Measurements from ENCODE around the gene LRMDA. TPM values are rescaled to one million over a fixed set of nuclear protein-coding genes. Genes with fewer than 3 reads are reported as not detected.

The LRMDA gene
- total RNA-seq, 1 experiment from 2014 or later, result 4.8 TPM

GRCh38 chr10:75623310-75624093 lies 192.1 kb downstream of the LRMDA start:
- no peak for TF ChIP-seq SRF (IDR thresholded peaks at IDR 0.05; ENCODE audit: low read depth)
- TF ChIP-seq ATF3 (IDR thresholded peaks at IDR 0.05), result no peak
- no peak for TF ChIP-seq CTCF (IDR thresholded peaks at IDR 0.05 in 2 of 3, conservative IDR thresholded peaks at IDR 0.05 in 1 of 3; ENCODE audit: borderline replicate concordance in 1 of 3, insufficient read depth in 1 of 3, low read depth in 2 of 3, low read length in 2 of 3)
- TF ChIP-seq SIN3A (IDR thresholded peaks at IDR 0.05; ENCODE audit: low read depth), result no peak
- no peak for TF ChIP-seq MAX (IDR thresholded peaks at IDR 0.05)
- no peak for TF ChIP-seq CEBPB (IDR thresholded peaks at IDR 0.05; ENCODE audit: low read depth)
- no peak for TF ChIP-seq REST (IDR thresholded peaks at IDR 0.05; ENCODE audit: low read depth)
- no peak for TF ChIP-seq RAD21 (IDR thresholded peaks at IDR 0.05; ENCODE audit: low read depth)
- H4K20me1 ChIP-seq (ENCODE audit: insufficient read depth), result no peaks in the 10 kb centered on the region
- no TSS peak for BruUV-seq (replicated peaks)
- H3K4me1 ChIP-seq (ENCODE audit: control insufficient read depth in 1 of 2, insufficient read depth in 2 of 2, low read length in 2 of 2), result no peaks in the 10 kb centered on the region
- CTCF ChIA-PET, result no interaction called here
- POLR2A ChIA-PET, result no interaction called here
- H2AFZ ChIP-seq (ENCODE audit: low read depth, low read length, poor library complexity, severe bottlenecking), result no peak overlapping the region
- RAD21 ChIA-PET (ENCODE audit: low non-redundant PET in 1 of 2, low total read pairs in 2 of 2, uncharacterized antibody in 2 of 2, unreplicated experiment in 2 of 2), result no interaction called here
- H3K4me2 ChIP-seq (ENCODE audit: low read length), result no peak overlapping the region
- no peak overlapping the region for H3K4me3 ChIP-seq (replicated peaks in 1 of 2; ENCODE audit: low read depth in 1 of 2, low read length in 2 of 2)
- no peak overlapping the region for H3K9ac ChIP-seq (ENCODE audit: low read length)
- no peaks in the 10 kb centered on the region for H3K9me2 ChIP-seq (ENCODE audit: insufficient read depth)
- H3K36me3 ChIP-seq (ENCODE audit: control insufficient read depth in 1 of 2, insufficient read depth in 2 of 2, low read length in 2 of 2), result no peaks in the 10 kb centered on the region
- no peaks in the 10 kb centered on the region for H3K9me3 ChIP-seq (ENCODE audit: control insufficient read depth in 1 of 2, insufficient read depth in 1 of 2, low read depth in 1 of 2, low read length in 2 of 2)
- peaks cover 14% of the 10 kb centered on the region; the same call in 1 of the 2 replicates for H3K27me3 ChIP-seq (ENCODE audit: insufficient read depth, low read length)
- H3K27ac ChIP-seq (ENCODE audit: low read depth, low read length), result no peak overlapping the region
- ATAC-seq (no peak), DNase-seq (ENCODE audit: low read depth, low spot score) (no peak)
- H3K79me2 ChIP-seq (ENCODE audit: insufficient read depth, low read length), result no peaks in the 10 kb centered on the region
- intact Hi-C loops (cut with micrococcal nuclease), result no loop called here

Data from HCT116 (cell line).